ENCODE measurements around the gene CLCN5. TPM values are rescaled to one million over a fixed set of nuclear protein-coding genes. Genes with fewer than 3 reads are reported as not detected.

CLCN5 gene
- total RNA-seq, result 12.0 and 17.7 TPM in 2 replicates

DNA sequence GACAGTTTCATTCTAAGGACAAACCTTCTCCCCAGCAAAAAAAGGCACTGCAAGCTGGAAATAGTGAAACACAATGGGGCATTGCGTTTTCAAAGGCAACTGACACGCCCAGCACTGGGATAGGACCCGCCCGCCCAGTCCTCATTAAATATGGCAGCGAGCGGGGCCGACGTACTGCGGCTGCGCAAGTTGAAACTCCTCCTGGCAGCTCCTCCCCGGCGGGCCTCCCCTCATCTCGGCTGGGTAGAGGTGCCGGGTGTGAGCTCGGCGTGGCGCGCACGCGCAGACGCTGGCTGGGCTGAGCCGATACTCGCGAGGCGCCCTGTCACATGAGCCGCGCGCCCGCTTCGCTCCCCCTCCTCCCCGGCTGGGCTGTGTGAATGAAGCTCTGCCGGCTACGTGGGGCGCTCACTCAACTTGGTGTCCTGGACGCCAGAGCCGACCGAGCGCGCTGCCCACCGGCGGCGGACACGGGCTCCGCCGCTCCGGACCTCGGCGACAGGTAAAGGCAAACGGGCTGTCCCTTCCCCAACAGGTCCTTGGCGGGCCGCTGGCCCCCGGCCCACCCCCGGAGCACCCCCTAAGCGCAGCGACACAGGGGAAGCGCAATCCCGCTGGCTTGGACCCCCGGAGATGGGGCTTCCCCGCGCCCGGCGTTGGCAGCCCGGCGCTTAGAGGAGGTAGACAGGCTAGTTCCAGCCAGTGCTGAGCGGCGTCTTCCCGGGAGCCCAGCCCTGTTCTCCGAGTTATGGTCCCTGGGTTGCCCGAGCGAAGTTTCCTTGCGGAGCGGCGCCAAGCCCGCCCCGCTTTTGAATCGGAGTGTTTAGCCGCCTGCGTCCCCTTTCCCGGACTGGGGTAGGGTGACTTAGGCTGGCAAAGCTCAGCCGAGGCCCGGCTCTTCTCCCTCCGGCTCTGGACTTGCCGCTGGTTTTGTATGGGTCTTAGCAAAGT is at the start of gene CLCN5:
Gene CLCN5 (plus strand): TSS at position 306 of the 951 bp plus-strand sequence. CDS start 2,703 bp downstream, outside the sequence.

GRCh38 chrX:49878834-49879655 is 43.4 kb upstream of the CLCN5 start, which contains the start of gene USP27X:
TSS of gene USP27X (plus strand) at chrX:49879484. CDS start at chrX:49880308, 824 bp downstream.

Other genes starting within 250 kb of the CLCN5 start
- not detected in 2 replicates for gene PAGE1, start 226.6 kb upstream of the CLCN5 start, total RNA-seq
- gene PAGE4, start 93.3 kb upstream of the CLCN5 start, total RNA-seq, result not detected in 2 replicates
- gene USP27X, start 43.1 kb upstream of the CLCN5 start, total RNA-seq, result 3.4 and 3.9 TPM in 2 replicates

Measured in smooth muscle cell of the pulmonary artery (primary cell).